Neural cell (in vitro differentiated cells): Measurements from ENCODE around the gene OSBP2. TPM values are rescaled to one million over a fixed set of nuclear protein-coding genes. Genes with fewer than 3 reads are reported as not detected.

Experiments used
- H2AFZ ChIP-seq: fragments of 200-600, 300-800 bp; sonication (generic), shearing (Covaris generic); 2 replicates; pipeline ENCODE4 v1.6.0; 2014; ENCODE audit warnings: low read depth, mild to moderate bottlenecking, antibody characterized with exemption, low read length, moderate library complexity
- H3F3A ChIP-seq: fragments of 200-600 bp; shearing (Covaris generic); 2 replicates; pipeline ENCODE4 v1.6.1; 2016; ENCODE audit warnings: mild to moderate bottlenecking, moderate library complexity, mixed read lengths, antibody characterized with exemption, low read length; ENCODE audit not compliant: insufficient read depth, poor library complexity, severe bottlenecking
- H3K27ac ChIP-seq: fragments of 200-600, 300-800 bp; sonication (generic), shearing (Covaris generic); 2 replicates; pipeline ENCODE4 v1.5.1; 2014; ENCODE audit warnings: mild to moderate bottlenecking, low read length, moderate library complexity
- H3K27me3 ChIP-seq: fragments of 300-800, 200-600 bp; sonication (generic), shearing (Covaris generic); 2 replicates; pipeline ENCODE4 v1.6.0; 2014; ENCODE audit warnings: mild to moderate bottlenecking, low read depth, low read length, moderate library complexity; ENCODE audit not compliant: insufficient read depth
- H3K36me3 ChIP-seq: fragments of 300-800, 200-600 bp; sonication (generic), shearing (Covaris generic); 2 replicates; pipeline ENCODE4 v1.5.1; 2014; ENCODE audit warnings: mild to moderate bottlenecking, antibody characterized with exemption, low read length, moderate library complexity; ENCODE audit not compliant: insufficient read depth
- H3K4me2 ChIP-seq: fragments of 300-800, 200-600 bp; sonication (generic), shearing (Covaris generic); 2 replicates; pipeline ENCODE4 v1.6.0; 2014; ENCODE audit warnings: mild to moderate bottlenecking, low read length
- H3K4me3 ChIP-seq: fragments of 300-800, 200-600 bp; sonication (generic), shearing (Covaris generic); 2 replicates; pipeline ENCODE4 v1.5.1; 2014; ENCODE audit warnings: mild to moderate bottlenecking, low read length, moderate library complexity
- H3K79me2 ChIP-seq: fragments of 200-600 bp; shearing (Covaris generic); replicated peaks from 2 replicates; pipeline ENCODE4 v1.6.0; 2014; ENCODE audit warnings: mild to moderate bottlenecking, low read length, moderate library complexity; ENCODE audit not compliant: insufficient read depth
- H3K9ac ChIP-seq: fragments of 300-800, 200-600 bp; sonication (generic), shearing (Covaris generic); 2 replicates; pipeline ENCODE4 v1.6.1; 2016; ENCODE audit warnings: mild to moderate bottlenecking, low read length, mixed read lengths
- H3K9me2 ChIP-seq: fragments of 200-600 bp; shearing (Covaris generic); 2 replicates; pipeline ENCODE4 v1.6.1; 2016; ENCODE audit warnings: mild to moderate bottlenecking, low read length, mixed read lengths; ENCODE audit not compliant: insufficient read depth
- H3K9me3 ChIP-seq: fragments of 200-600, 300-800 bp; sonication (generic), shearing (Covaris generic); 2 replicates; pipeline ENCODE4 v1.6.1; 2016; ENCODE audit warnings: mild to moderate bottlenecking, mixed run types, low read length, moderate library complexity, mixed read lengths
- H4K20me1 ChIP-seq: fragments of 200-600 bp; shearing (Covaris generic); 2 replicates; pipeline ENCODE4 v1.6.1; 2016; ENCODE audit warnings: mild to moderate bottlenecking, mixed run types; ENCODE audit not compliant: insufficient read depth
- CTCF ChIP-seq: fragments of 450-650 bp; IDR thresholded peaks from 2 replicates; pipeline ENCODE4 v1.5.1; 2014; ENCODE audit warnings: antibody characterized with exemption, mild to moderate bottlenecking, moderate library complexity; ENCODE audit not compliant: poor library complexity, severe bottlenecking
- EP300 ChIP-seq: fragments of 450-650 bp; conservative IDR thresholded peaks from 2 replicates; pipeline ENCODE4 v1.6.1; 2014; ENCODE audit warnings: antibody characterized with exemption, mild to moderate bottlenecking, moderate library complexity; ENCODE audit not compliant: poor library complexity, severe bottlenecking
- MXI1 ChIP-seq: fragments of 450-650 bp; conservative IDR thresholded peaks from 2 replicates; pipeline ENCODE4 v1.6.1; 2014; ENCODE audit warnings: antibody characterized with exemption, mild to moderate bottlenecking; ENCODE audit not compliant: poor library complexity, severe bottlenecking
- POLR2AphosphoS5 ChIP-seq: IDR thresholded peaks from 2 replicates; pipeline ENCODE4 v1.6.1; 2012
- RAD21 ChIP-seq: fragments of 450-650 bp; conservative IDR thresholded peaks from 2 replicates; pipeline ENCODE4 v1.6.1; 2014; ENCODE audit warnings: antibody characterized with exemption, mild to moderate bottlenecking, moderate library complexity
- REST ChIP-seq: IDR thresholded peaks from 2 replicates; pipeline ENCODE4 v1.6.1; 2012; ENCODE audit warnings: borderline replicate concordance
- SMC3 ChIP-seq: fragments of 450-650 bp; conservative IDR thresholded peaks from 2 replicates; pipeline ENCODE4 v1.6.1; 2014; ENCODE audit warnings: antibody characterized with exemption, mild to moderate bottlenecking, moderate library complexity; ENCODE audit not compliant: poor library complexity
- TAF1 ChIP-seq: IDR thresholded peaks from 2 replicates; pipeline ENCODE4 v1.6.1; 2012; ENCODE audit warnings: low read depth
- polyA plus RNA-seq: library from polyadenylated mRNA; depleted of rRNA; stranded (reverse); fragments of >200 nt; gene quantifications from 2 replicates; pipeline ENCODE4 v1.2.3, GENCODE V29; 2014

OSBP2 gene
- polyA plus RNA-seq, 1 donor from 2014 or later, result 8.7 TPM

- Histone ChIP-seq H4K20me1 (no peaks in the 10 kb centered on the region), H3K36me3 (no peaks in the 10 kb centered on the region), H3K27me3 (no peaks in the 10 kb centered on the region), H3K9me3 (no peaks in the 10 kb centered on the region), H3K4me3 (no peak overlapping the region), H2AFZ (no peak overlapping the region), H3F3A (no peaks in the 10 kb centered on the region), H3K4me2 (no peak overlapping the region), H3K79me2 (no peaks in the 10 kb centered on the region), H3K27ac (no peak overlapping the region), H3K9me2 (no peaks in the 10 kb centered on the region), H3K9ac (no peak overlapping the region)
- TF ChIP-seq POLR2AphosphoS5 (no peak), CTCF (no peak), MXI1 (no peak), EP300 (no peak)
Measured at GRCh38 chr22:30879415-30879797, 184.7 kb downstream of the OSBP2 start.

- Histone ChIP-seq H3K79me2 (no peaks in the 10 kb centered on the region), H3K27ac (no peak overlapping the region), H3K9me2 (no peaks in the 10 kb centered on the region), H3F3A (no peaks in the 10 kb centered on the region), H3K4me3 (no peak overlapping the region), H3K36me3 (no peaks in the 10 kb centered on the region), H3K9ac (no peak overlapping the region), H3K9me3 (no peaks in the 10 kb centered on the region), H3K4me2 (no peak overlapping the region), H4K20me1 (no peaks in the 10 kb centered on the region), H2AFZ (no peak overlapping the region), H3K27me3 (no peaks in the 10 kb centered on the region)
- TF ChIP-seq TAF1, result no peak
- TF ChIP-seq MXI1, result no peak
- TF ChIP-seq POLR2AphosphoS5, result no peak
- TF ChIP-seq CTCF, result no peak
- TF ChIP-seq RAD21, result no peak
- TF ChIP-seq REST, result no peak
- no peak for TF ChIP-seq SMC3
- no peak for TF ChIP-seq EP300
Measured at GRCh38 chr22:30880181-30880601, 185.5 kb downstream of the OSBP2 start.
